ENCODE results near the gene CYBRD1. TPM values are rescaled to one million over a fixed set of nuclear protein-coding genes. Genes with fewer than 3 reads are reported as not detected.

The CYBRD1 gene
- total and polyA plus RNA-seq, 8 donors = 4.4 to 29.3 (median 7.7) TPM

DNA sequence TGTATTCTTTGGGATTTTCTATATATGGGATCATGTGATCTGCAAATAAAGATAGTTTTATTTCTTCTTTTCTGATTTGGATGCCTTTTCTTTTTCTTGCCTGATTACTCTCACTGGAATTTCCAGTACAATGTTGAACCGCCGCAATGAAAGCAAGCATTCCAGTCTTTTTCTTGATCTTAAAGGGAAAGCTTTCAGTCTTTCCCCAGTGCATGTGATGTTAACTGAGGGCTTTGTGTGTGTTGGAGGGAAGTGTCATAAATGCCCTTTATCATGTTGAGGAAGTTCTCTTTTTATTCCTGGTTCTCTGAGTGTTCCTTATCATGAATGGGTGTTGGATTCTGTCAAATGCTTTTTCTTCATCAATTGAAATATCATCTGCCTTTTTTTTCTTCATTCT lies 16.9 kb upstream of the CYBRD1 start:
- no peaks in the 10 kb centered on the region for H3K36me3 ChIP-seq
- no peak for DNase-seq
- H3K4me3 ChIP-seq = no peak overlapping the region
- FAIRE-seq = no peak
- no peak for ATAC-seq
- H3K27me3 ChIP-seq = no peaks in the 10 kb centered on the region
- H3K9me3 ChIP-seq = no peaks in the 10 kb centered on the region
- H3K27ac ChIP-seq = no peak overlapping the region
- no peaks in the 10 kb centered on the region for H3K4me1 ChIP-seq
- TF ChIP-seq, protein P1, sequence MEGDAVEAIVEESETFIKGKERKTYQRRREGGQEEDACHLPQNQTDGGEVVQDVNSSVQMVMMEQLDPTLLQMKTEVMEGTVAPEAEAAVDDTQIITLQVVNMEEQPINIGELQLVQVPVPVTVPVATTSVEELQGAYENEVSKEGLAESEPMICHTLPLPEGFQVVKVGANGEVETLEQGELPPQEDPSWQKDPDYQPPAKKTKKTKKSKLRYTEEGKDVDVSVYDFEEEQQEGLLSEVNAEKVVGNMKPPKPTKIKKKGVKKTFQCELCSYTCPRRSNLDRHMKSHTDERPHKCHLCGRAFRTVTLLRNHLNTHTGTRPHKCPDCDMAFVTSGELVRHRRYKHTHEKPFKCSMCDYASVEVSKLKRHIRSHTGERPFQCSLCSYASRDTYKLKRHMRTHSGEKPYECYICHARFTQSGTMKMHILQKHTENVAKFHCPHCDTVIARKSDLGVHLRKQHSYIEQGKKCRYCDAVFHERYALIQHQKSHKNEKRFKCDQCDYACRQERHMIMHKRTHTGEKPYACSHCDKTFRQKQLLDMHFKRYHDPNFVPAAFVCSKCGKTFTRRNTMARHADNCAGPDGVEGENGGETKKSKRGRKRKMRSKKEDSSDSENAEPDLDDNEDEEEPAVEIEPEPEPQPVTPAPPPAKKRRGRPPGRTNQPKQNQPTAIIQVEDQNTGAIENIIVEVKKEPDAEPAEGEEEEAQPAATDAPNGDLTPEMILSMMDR (IDR thresholded peaks at IDR 0.05) = no peak
- intact Hi-C loops (cut with DNase I) = no loop called here
- 30 to 33% methylated on average over 2 of the region's 2 CpGs for WGBS, 2 donors

DNA sequence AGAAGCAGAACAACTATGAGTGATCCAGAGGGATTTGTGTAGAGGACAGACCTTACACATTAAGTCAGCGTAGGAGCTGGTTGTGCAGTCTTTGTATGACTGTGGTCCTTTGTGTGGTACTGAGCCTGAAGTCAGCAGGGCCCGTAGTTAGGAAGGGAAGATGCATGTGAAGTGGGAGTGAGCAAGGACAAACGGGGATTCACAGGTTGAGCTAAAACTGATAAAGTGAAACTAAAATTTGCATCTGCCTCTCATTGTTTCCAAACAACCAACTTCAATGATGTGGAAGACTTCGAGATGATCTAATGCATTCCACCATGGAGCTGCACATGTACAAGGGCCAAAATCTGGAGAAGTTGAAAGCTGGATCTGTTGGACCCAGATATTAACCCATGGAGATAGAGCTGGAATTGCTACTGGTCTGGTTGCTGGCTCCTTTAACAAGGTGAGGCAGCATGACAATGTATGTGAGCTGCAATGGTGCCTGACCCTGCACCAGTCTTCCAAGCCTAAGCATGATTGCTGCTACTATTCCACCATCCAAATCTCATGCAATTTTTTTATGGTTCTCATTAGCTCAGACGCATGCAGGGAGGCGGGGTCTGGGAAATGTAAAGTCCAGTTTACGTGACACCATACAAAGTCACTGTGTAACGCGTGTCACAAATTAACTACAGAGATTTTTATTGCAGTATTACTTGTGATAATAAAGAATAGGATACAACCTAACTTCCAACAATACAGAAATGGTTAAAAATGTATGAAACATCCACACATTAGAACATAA lies 12.1 kb upstream of the CYBRD1 start:
- H3K9me3 ChIP-seq = no peaks in the 10 kb centered on the region
- TF ChIP-seq, protein P1 (IDR thresholded peaks at IDR 0.05) = no peak
- no peak overlapping the region for H3K27ac ChIP-seq
- DNase-seq = no peak
- intact Hi-C loops (cut with DNase I) = no loop called here
- H3K27me3 ChIP-seq = no peaks in the 10 kb centered on the region
- no peak overlapping the region for H3K4me3 ChIP-seq
- no peaks in the 10 kb centered on the region for H3K36me3 ChIP-seq
- ATAC-seq = no peak
- WGBS, 2 donors = 88 to 90% methylated on average over 9 of the region's 9 CpGs
- no peak for FAIRE-seq
- no peaks in the 10 kb centered on the region for H3K4me1 ChIP-seq

DNA sequence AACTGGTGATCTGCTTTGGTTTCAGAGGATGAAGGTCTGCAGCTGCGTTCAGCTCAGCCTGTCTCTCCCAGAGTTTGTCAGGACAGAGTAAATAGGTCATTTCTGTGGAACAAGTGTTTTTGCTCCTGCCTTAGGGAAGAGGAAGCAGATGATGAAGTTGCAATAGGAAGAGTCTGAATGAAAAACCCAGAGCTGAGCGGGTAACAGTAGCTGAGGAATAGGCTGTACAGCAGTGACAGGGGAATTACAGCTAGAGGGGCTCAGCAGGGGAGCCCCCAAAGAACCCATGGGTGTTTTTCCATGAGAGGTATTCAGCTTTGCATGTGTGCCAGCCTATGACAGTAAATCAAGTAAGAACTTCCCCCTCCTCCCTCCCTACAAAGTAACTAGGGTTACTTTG lies 10.3 kb upstream of the CYBRD1 start:
- ATAC-seq = no peak
- intact Hi-C loops (cut with DNase I) = no loop called here
- no peaks in the 10 kb centered on the region for H3K9me3 ChIP-seq

DNA sequence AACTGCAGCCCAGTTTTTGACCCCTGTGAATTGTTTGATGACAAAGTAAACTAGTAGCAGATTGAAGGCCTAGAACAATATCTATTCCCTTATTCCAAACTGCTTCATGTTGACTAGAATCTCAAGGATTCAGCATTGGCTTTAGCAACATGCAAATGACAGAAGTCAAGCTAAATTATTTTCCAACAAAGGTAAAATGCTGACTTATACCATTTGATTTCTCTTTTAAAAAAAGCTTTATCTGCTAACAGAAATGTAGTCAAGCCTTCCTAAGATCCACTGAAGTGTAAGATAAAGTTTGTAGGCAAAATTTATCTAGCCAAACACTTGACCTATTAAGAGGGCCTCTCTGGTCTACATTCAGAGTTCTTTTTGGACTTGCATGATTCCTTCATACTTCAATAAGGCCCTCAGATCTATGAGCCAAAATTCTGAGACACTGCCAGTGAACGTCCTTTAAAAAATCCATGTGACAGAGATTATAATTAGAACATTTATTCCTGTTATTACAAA lies 9.5 kb upstream of the CYBRD1 start:
- 65 to 67% methylated on average over 1 of the region's 1 CpG for WGBS, 2 donors
- TF ChIP-seq, protein P1 (IDR thresholded peaks at IDR 0.05) = no peak
- no peak for ATAC-seq
- no peak overlapping the region for H3K27ac ChIP-seq
- H3K4me1 ChIP-seq = no peaks in the 10 kb centered on the region
- H3K4me3 ChIP-seq = no peak overlapping the region
- H3K36me3 ChIP-seq = no peaks in the 10 kb centered on the region
- H3K9me3 ChIP-seq = no peaks in the 10 kb centered on the region
- DNase-seq = no peak
- intact Hi-C loops (cut with DNase I) = no loop called here
- FAIRE-seq = no peak
- H3K27me3 ChIP-seq = no peaks in the 10 kb centered on the region

More for the DNA sequence above, 10.3 kb upstream of the CYBRD1 start:
- no peak for DNase-seq
- WGBS, 2 donors = 78 to 79% methylated on average over 2 of the region's 2 CpGs
- TF ChIP-seq, protein P1 (IDR thresholded peaks at IDR 0.05) = no peak
- Histone ChIP-seq H3K27ac (no peak overlapping the region), H3K36me3 (no peaks in the 10 kb centered on the region), H3K4me1 (no peaks in the 10 kb centered on the region), H3K4me3 (no peak overlapping the region), H3K27me3 (no peaks in the 10 kb centered on the region)
- no peak for FAIRE-seq

DNA sequence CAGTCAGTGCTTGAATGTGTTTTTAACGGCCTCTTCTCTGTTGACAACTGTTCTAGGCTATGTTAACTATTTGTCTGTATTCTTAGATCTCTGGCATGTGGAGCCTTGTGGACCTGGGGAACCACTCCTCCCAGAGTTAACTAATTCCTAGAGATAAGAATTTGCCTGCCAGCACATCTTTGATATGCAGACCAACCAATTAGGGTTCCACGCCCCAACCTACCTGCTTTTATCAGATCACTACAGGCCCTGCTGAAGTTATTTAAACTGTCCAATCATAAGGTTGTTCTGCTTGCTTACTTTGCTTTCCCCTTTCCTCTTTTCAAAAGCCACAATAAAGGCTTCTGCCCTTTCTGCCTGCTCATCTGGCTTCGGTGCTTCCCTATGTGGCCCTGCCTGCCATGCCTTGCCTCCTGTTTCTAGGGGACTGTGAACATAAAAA lies 8.5 kb upstream of the CYBRD1 start:
- no peak for ATAC-seq
- TF ChIP-seq, protein P1 (IDR thresholded peaks at IDR 0.05) = no peak
- Histone ChIP-seq H3K27ac (no peak overlapping the region), H3K36me3 (no peaks in the 10 kb centered on the region), H3K9me3 (no peaks in the 10 kb centered on the region), H3K27me3 (no peaks in the 10 kb centered on the region), H3K4me3 (no peak overlapping the region), H3K4me1 (no peaks in the 10 kb centered on the region)
- intact Hi-C loops (cut with DNase I) = no loop called here
- FAIRE-seq = no peak
- DNase-seq = no peak
- 62 to 75% methylated on average over 3 of the region's 3 CpGs for WGBS, 2 donors

All from pancreas (tissue), 10 donors.